GM12878 (cell line): ENCODE data around the gene GMCL2. TPM values are rescaled to one million over a fixed set of nuclear protein-coding genes. Genes with fewer than 3 reads are reported as not detected.

ENCODE experiments used
- ATAC-seq: fragments of 200-7000 bp; cut with Tn5 transposase; 3 replicates; pipeline ENCODE4 v1.9.1; 2020; ENCODE audit warnings: mild to moderate bottlenecking, moderate library complexity
- BruUV-seq: library from RNA; stranded (reverse); fragments of 400-500 nt; replicated peaks from 2 replicates; lab custom pipeline; 2021; lab: Mats Ljungman, UMichigan
- CTCF ChIA-PET: fragments of 300-600 bp; sonication (Branson Sonifier 250); formaldehyde crosslinking; extraction: SDS; loops from one replicate; lab custom pipeline; 2021; ENCODE audit warnings: inconsistent platforms; lab: Yijun Ruan, JAX
- POLR2A ChIA-PET: fragments of 350-600 bp; formaldehyde crosslinking; extraction: SDS; loops from one replicate; lab custom pipeline; 2021; ENCODE audit warnings: inconsistent platforms; lab: Charles Lee
- RAD21 ChIA-PET: fragments of 300-600 bp; sonication (Branson Sonifier 250); formaldehyde crosslinking; loops from one replicate; lab custom pipeline; 2023; ENCODE audit warnings: antibody characterized with exemption; ENCODE audit not compliant: unreplicated experiment; lab: Charles Lee
- SMC1A ChIA-PET: fragments of 300-600 bp; sonication (Branson Sonifier 250); formaldehyde crosslinking; loops from one replicate; lab custom pipeline; 2023; ENCODE audit not compliant: unreplicated experiment, uncharacterized antibody; lab: Charles Lee
- DNase-seq: peaks from one replicate; pipeline ENCODE4 v3.0.0-alpha.2; 2011; ENCODE audit warnings: low read depth, low spot score
- FAIRE-seq: peaks from 3 replicates; lab custom pipeline; 2011; peaks lifted over from hg19 to GRCh38; lab: Jason Lieb, UNC
- H2AFZ ChIP-seq: 2 replicates; pipeline ENCODE4 v1.6.0; 2011; ENCODE audit warnings: low read depth, low read length, control low read depth; ENCODE audit not compliant: control insufficient read depth
- H3K27ac ChIP-seq: 2 replicates; pipeline ENCODE4 v1.5.1; 2011; ENCODE audit warnings: control low read depth; ENCODE audit not compliant: control insufficient read depth, insufficient read depth
- H3K27me3 ChIP-seq, 2 experiments: replicated peaks in 1 of 2; 2 replicates each; pipeline versions ENCODE4 v1.6.0 to v1.6.1; 2011; ENCODE audit warnings: low read length in 1 of 2; ENCODE audit not compliant: control insufficient read depth in 2 of 2, insufficient read depth in 2 of 2
- H3K36me3 ChIP-seq, 2 experiments: 2 replicates each; pipeline ENCODE4 v1.5.1; 2011; ENCODE audit warnings: low read length in 1 of 2; ENCODE audit not compliant: control insufficient read depth in 2 of 2, insufficient read depth in 2 of 2
- H3K4me1 ChIP-seq: 2 replicates; pipeline ENCODE4 v1.6.1; 2011; ENCODE audit warnings: mild to moderate bottlenecking, low read length, moderate library complexity, mixed read lengths; ENCODE audit not compliant: control insufficient read depth, insufficient read depth
- H3K4me2 ChIP-seq: 2 replicates; pipeline ENCODE4 v1.6.0; 2011; ENCODE audit warnings: control low read depth; ENCODE audit not compliant: control insufficient read depth, insufficient read depth
- H3K4me3 ChIP-seq: fragments of 200-600 bp; sonication (generic); 2 replicates; pipeline ENCODE4 v1.5.1; 2016
- H3K79me2 ChIP-seq: 2 replicates; pipeline ENCODE4 v1.6.0; 2011; ENCODE audit warnings: low read length; ENCODE audit not compliant: control insufficient read depth, insufficient read depth
- H3K9ac ChIP-seq: 2 replicates; pipeline ENCODE4 v1.8.0; 2011; ENCODE audit warnings: low read length, control low read depth, mixed read lengths; ENCODE audit not compliant: control insufficient read depth, insufficient read depth
- H3K9me3 ChIP-seq: replicated peaks from 3 replicates; pipeline ENCODE4 v1.5.1; 2011; ENCODE audit warnings: mild to moderate bottlenecking, low read length; ENCODE audit not compliant: control insufficient read depth, insufficient read depth
- H4K20me1 ChIP-seq: 2 replicates; pipeline ENCODE4 v1.6.0; 2011; ENCODE audit not compliant: control insufficient read depth, insufficient read depth
- GATAD2B ChIP-seq: fragments of 450-650 bp; conservative IDR thresholded peaks from 2 replicates; pipeline ENCODE4 v1.6.1; 2017; ENCODE audit warnings: low read depth, mild to moderate bottlenecking, moderate library complexity
- MTA3 ChIP-seq: IDR thresholded peaks from 2 replicates; pipeline ENCODE4 v1.6.1; 2012; ENCODE audit warnings: low read length, inconsistent platforms, borderline replicate concordance
- NFIC ChIP-seq: IDR thresholded peaks from 2 replicates; pipeline ENCODE4 v1.6.1; 2012; ENCODE audit warnings: low read depth, mild to moderate bottlenecking, inconsistent platforms, low read length, moderate library complexity
- NR2F1 ChIP-seq: fragments of 450-650 bp; conservative IDR thresholded peaks from 2 replicates; pipeline ENCODE4 v1.6.1; 2017; ENCODE audit warnings: mild to moderate bottlenecking
- SIX5 ChIP-seq: IDR thresholded peaks from 2 replicates; pipeline ENCODE4 v1.6.1; 2011; ENCODE audit warnings: mild to moderate bottlenecking, low read depth, low read length, moderate library complexity; ENCODE audit not compliant: severe bottlenecking
- TCF3 ChIP-seq: IDR thresholded peaks from 2 replicates; pipeline ENCODE4 v1.6.1; 2012; ENCODE audit warnings: low read depth, mild to moderate bottlenecking, low read length, borderline replicate concordance; ENCODE audit not compliant: insufficient read depth
- ZBTB11 ChIP-seq: fragments of 450-650 bp; formaldehyde crosslinking; IDR thresholded peaks from 2 replicates; pipeline ENCODE4 v1.5.0; 2022; ENCODE audit warnings: mild to moderate bottlenecking, missing genetic modification characterization
- WGBS: methylation state at CpG from one replicate; pipeline ENCODE4 v1.1.6; 2016; ENCODE audit warnings: low lambda C conversion rate; ENCODE audit not compliant: insufficient replicate concordance, insufficient coverage; ENCODE audit errors: missing lambda C conversion rate; 5-methylcytosine and 5-hydroxymethylcytosine counted together
- in situ Hi-C: fragments of 300-500 bp; cut with MboI; formaldehyde crosslinking; loops from 9 replicates; pipeline ENCODE4 v1.14.3; 2018; ENCODE audit warnings: mixed read lengths
- intact Hi-C: fragments of 100-400 bp; cut with micrococcal nuclease; formaldehyde crosslinking; loops from one replicate; pipeline ENCODE4 v1.14.2; 2022; ENCODE audit not compliant: unreplicated experiment
- polyA plus RNA-seq, 11 experiments: library from polyadenylated mRNA; depleted of rRNA in 4 of 11; unstranded in 6 of 11; stranded (reverse) in 5 of 11; fragments of >200 nt; fragmentation: Nextera tagmentation in 4 of 11; fragmentation: Illumina TruSeq in 1 of 11; extraction: Ambion mirVana in 4 of 11; extraction: Trizol in 1 of 11; gene quantifications; 1 replicate in 1 of 11; 2 replicates in 10 of 11; pipeline versions ENCODE4 v1.2.1 to v1.2.3, GENCODE V29; 2011 to 2016; ENCODE audit warnings: inconsistent platforms in 2 of 11, missing spikeins in 2 of 11, low read depth in 1 of 11
- total RNA-seq, 4 experiments: library from RNA; depleted of rRNA in 3 of 4; stranded (reverse); fragments of >200 nt in 3 of 4; fragmentation: Illumina TruSeq in 1 of 4; extraction: Trizol in 1 of 4; gene quantifications; 2 replicates each; pipeline versions ENCODE4 v1.2.1 to v1.2.3, GENCODE V29; 2013 to 2021

Gene GMCL2
- total and polyA plus RNA-seq, 10 of the 15 experiments (the other 5 are each of a cell fraction or from before 2014, with no cell fraction given) = 0.07 TPM; not detected in 9

DNA sequence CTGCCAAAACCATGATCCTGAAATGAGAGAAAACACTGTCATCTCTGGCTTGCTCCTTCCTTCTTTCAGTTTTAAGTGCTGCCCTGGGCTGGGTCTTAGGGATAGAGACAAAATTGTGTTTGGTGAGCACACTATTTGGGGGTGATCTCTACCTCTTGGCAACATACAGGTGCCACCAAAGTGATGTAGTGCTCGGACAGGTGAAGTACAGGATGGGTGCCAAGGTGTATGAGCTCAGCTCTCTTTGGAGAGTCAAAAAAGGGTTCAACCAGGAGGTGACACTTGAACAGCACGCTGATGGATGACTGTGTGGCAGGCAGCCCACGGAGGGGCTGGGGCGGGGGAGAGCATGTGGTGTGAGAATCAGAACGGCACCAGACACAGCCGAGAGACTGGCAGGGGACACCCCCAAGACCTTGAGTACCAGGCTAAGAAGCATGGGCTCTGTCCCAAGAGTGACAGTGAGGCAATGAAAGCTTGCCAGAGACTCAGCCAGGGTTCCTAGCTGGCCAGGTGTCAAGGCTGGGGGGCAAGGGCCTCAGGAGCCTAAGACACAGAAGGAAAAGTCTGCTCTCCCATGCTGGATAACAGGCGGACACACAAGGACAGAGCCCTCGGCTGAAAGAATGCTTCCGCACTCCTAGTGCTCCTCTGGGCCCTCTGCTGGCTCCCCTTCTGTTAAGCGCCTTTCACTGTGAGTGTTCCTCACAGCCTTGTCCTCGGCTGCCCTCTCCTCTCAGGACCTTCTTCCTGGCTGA, 36.0 kb downstream of the GMCL2 start:
- BruUV-seq = no TSS peak
- no peak for FAIRE-seq
- H3K4me2 ChIP-seq = no peak overlapping the region
- no peaks in the 10 kb centered on the region for H3K27me3 ChIP-seq
- no peak overlapping the region for H3K4me3 ChIP-seq
- 75% methylated on average over 11 of the region's 11 CpGs for WGBS
- H3K36me3 ChIP-seq = peaks cover 28 to 29% of the 10 kb centered on the region in 2 experiments
- TF ChIP-seq TCF3 (no peak), ZBTB11 (CRISPR knock-in tag) (no peak), NR2F1 (no peak), MTA3 (0 out of 2 replicates have a peak, but pooled peaks have one; percentile 18), GATAD2B (no peak), NFIC (no peak), SIX5 (no peak)
- peaks cover 15% of the 10 kb centered on the region for H3K79me2 ChIP-seq
- ChIA-PET CTCF (interaction anchor here (1.1 to 13.8 kb wide), 2 partner anchors 30 to 75 kb away, joined by 4 to 183 read pairs; no protein-coding TSS in a partner anchor), SMC1A (interaction anchor here (1.3 to 2.3 kb wide), 2 partner anchors 28 to 76 kb away, joined by 3 to 14 read pairs; no protein-coding TSS in a partner anchor), RAD21 (no interaction called here), POLR2A (interaction anchor here (0.6 to 1.2 kb wide), 3 partner anchors 13 to 1512 kb away, joined by 3 to 6 read pairs (median 3); no protein-coding TSS in a partner anchor)
- no peak overlapping the region for H3K9ac ChIP-seq
- peaks cover 12% of the 10 kb centered on the region for H3K4me1 ChIP-seq
- in situ Hi-C loops = no loop called here
- H3K27ac ChIP-seq = no peak overlapping the region
- intact Hi-C loops = no loop called here
- no peak overlapping the region for H2AFZ ChIP-seq
- no peak for ATAC-seq
- H3K9me3 ChIP-seq = no peaks in the 10 kb centered on the region
- H4K20me1 ChIP-seq = no peaks in the 10 kb centered on the region
- no peak for DNase-seq
